Mesenchymal stem cell (in vitro differentiated cells and primary cell): Measurements from ENCODE around the gene C22orf31. TPM values are rescaled to one million over a fixed set of nuclear protein-coding genes. Genes with fewer than 3 reads are reported as not detected.
A peak's percentile ranks its signal among the peaks of the same experiment; 100 is the strongest.

Source experiments
- DNase-seq: peaks from one replicate; pipeline ENCODE4 v3.0.0-alpha.2; 2013
- H2AFZ ChIP-seq: one replicate; pipeline ENCODE4 v1.6.1; 2013; ENCODE audit warnings: low read depth, mild to moderate bottlenecking, control low read depth, inconsistent platforms, low read length, moderate library complexity
- H2AK5ac ChIP-seq: 2 replicates; pipeline ENCODE4 v1.6.1; 2013; ENCODE audit warnings: low read length, moderate library complexity, mild to moderate bottlenecking, inconsistent platforms; ENCODE audit not compliant: severe bottlenecking
- H2BK120ac ChIP-seq: one replicate; pipeline ENCODE4 v1.6.1; 2013; ENCODE audit warnings: low read depth, mild to moderate bottlenecking, inconsistent platforms, low read length, moderate library complexity
- H2BK12ac ChIP-seq, 2 experiments: one replicate each; pipeline ENCODE4 v1.6.1; 2013; ENCODE audit warnings: inconsistent platforms in 2 of 2, low read length in 2 of 2, mild to moderate bottlenecking in 2 of 2, moderate library complexity in 2 of 2, control low read depth in 1 of 2
- H2BK15ac ChIP-seq: one replicate; pipeline ENCODE4 v1.6.1; 2013; ENCODE audit warnings: mild to moderate bottlenecking, low read depth, inconsistent platforms; ENCODE audit not compliant: poor library complexity, severe bottlenecking
- H2BK5ac ChIP-seq: 2 replicates; pipeline ENCODE4 v1.6.1; 2013; ENCODE audit warnings: low read depth, mild to moderate bottlenecking, low read length, control low read depth, inconsistent platforms; ENCODE audit not compliant: poor library complexity, severe bottlenecking
- H3K14ac ChIP-seq, 2 experiments: one replicate each; pipeline ENCODE4 v1.6.1; 2013; ENCODE audit warnings: inconsistent platforms in 2 of 2, low read length in 2 of 2, control low read depth in 1 of 2, mild to moderate bottlenecking in 1 of 2, moderate library complexity in 1 of 2
- H3K18ac ChIP-seq, 2 experiments: one replicate each; pipeline ENCODE4 v1.6.1; 2013; ENCODE audit warnings: inconsistent platforms in 2 of 2, low read length in 2 of 2, control low read depth in 1 of 2, low read depth in 1 of 2, mild to moderate bottlenecking in 1 of 2
- H3K23ac ChIP-seq, 2 experiments: one replicate each; pipeline ENCODE4 v1.6.1; 2013; ENCODE audit warnings: inconsistent platforms in 2 of 2, low read length in 2 of 2, mild to moderate bottlenecking in 2 of 2, moderate library complexity in 2 of 2, control low read depth in 1 of 2
- H3K27ac ChIP-seq: 2 replicates; pipeline ENCODE4 v1.5.1; 2013; ENCODE audit warnings: mild to moderate bottlenecking, moderate library complexity, low read length, control low read depth, inconsistent platforms; ENCODE audit not compliant: poor library complexity, severe bottlenecking
- H3K27me3 ChIP-seq, 2 experiments: 2 replicates each; pipeline versions ENCODE4 v1.6.1 to v1.7.0; 2013; ENCODE audit warnings: low read length in 2 of 2, mild to moderate bottlenecking in 2 of 2, moderate library complexity in 2 of 2, control low read depth in 1 of 2, inconsistent platforms in 1 of 2; ENCODE audit not compliant: control insufficient read depth in 1 of 2, insufficient read depth in 1 of 2
- H3K36me3 ChIP-seq, 2 experiments: 2 replicates each; pipeline versions ENCODE4 v1.6.1 to v1.7.0; 2013; ENCODE audit warnings: low read length in 2 of 2, control low read depth in 1 of 2, inconsistent platforms in 1 of 2, low read depth in 1 of 2, mild to moderate bottlenecking in 1 of 2; ENCODE audit not compliant: insufficient read depth in 2 of 2, control insufficient read depth in 1 of 2
- H3K4ac ChIP-seq, 2 experiments: one replicate each; pipeline ENCODE4 v1.6.1; 2013; ENCODE audit warnings: inconsistent platforms in 2 of 2, low read length in 2 of 2, mild to moderate bottlenecking in 2 of 2, moderate library complexity in 2 of 2, control low read depth in 1 of 2, low read depth in 1 of 2
- H3K4me1 ChIP-seq: 2 replicates; pipeline ENCODE4 v1.6.1; 2013; ENCODE audit warnings: low read depth, low read length, control low read depth; ENCODE audit not compliant: control insufficient read depth, insufficient read depth
- H3K4me2 ChIP-seq: 2 replicates; pipeline ENCODE4 v1.6.1; 2013; ENCODE audit warnings: low read length, mild to moderate bottlenecking, inconsistent platforms; ENCODE audit not compliant: poor library complexity, severe bottlenecking
- H3K4me3 ChIP-seq, 2 experiments: 2 replicates each; pipeline versions ENCODE4 v1.5.1 to v1.7.0; 2013; ENCODE audit warnings: low read length in 2 of 2, mild to moderate bottlenecking in 2 of 2, control low read depth in 1 of 2, low read depth in 1 of 2; ENCODE audit not compliant: insufficient read depth in 1 of 2
- H3K79me1 ChIP-seq: replicated peaks from 2 replicates; pipeline ENCODE4 v1.6.1; 2013; ENCODE audit warnings: mild to moderate bottlenecking, control low read depth, low read length, inconsistent platforms; ENCODE audit not compliant: poor library complexity, severe bottlenecking
- H3K9ac ChIP-seq: 2 replicates; pipeline ENCODE4 v1.7.0; 2013; ENCODE audit warnings: mild to moderate bottlenecking, low read length, moderate library complexity
- H3K9me3 ChIP-seq: 2 replicates; pipeline ENCODE4 v1.7.0; 2013; ENCODE audit warnings: mild to moderate bottlenecking, low read length; ENCODE audit not compliant: control insufficient read depth
- H4K8ac ChIP-seq: one replicate; pipeline ENCODE4 v1.6.1; 2013; ENCODE audit warnings: inconsistent platforms, mild to moderate bottlenecking, low read length, moderate library complexity
- H4K91ac ChIP-seq: one replicate; pipeline ENCODE4 v1.6.1; 2013; ENCODE audit warnings: mild to moderate bottlenecking, low read length, inconsistent platforms
- WGBS: methylation state at CpG from one replicate; pipeline ENCODE4 v1.1.7; 2013; ENCODE audit warnings: mixed read lengths; 5-methylcytosine and 5-hydroxymethylcytosine counted together
- polyA plus RNA-seq, 2 experiments: library from polyadenylated mRNA; stranded (reverse); fragments of 200-250 nt; gene quantifications; one replicate each; pipeline ENCODE4 v1.2.3, GENCODE V29; 2013

The C22orf31 gene
- 0.19 TPM for polyA plus RNA-seq (2013, experiment 1 of 2)
- polyA plus RNA-seq (2013, experiment 2 of 2), result 0.07 TPM

DNA sequence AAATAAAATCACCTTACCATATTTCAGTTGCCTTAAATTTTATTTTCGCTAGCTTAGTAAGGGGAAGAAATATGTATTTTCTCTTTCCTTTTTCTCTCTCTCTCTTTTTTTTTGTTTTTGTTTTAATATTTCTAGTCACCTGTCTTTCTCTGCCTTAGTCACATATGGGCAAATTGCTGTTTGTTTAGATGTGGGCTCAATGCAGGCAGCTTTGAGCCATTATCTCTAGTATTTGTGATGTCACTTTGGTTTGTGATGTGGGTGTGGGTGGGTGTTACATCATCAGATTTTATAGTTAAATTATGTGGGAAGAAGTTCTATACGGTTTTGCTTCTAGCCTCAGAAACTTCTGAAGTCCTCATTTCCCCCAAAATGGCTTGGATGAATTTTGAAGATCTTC lies at the start of gene C22orf31:
C22orf31 (minus strand) TSS at position 59 of the 400 bp plus-strand sequence; CDS start at position 20, 39 bp downstream.
- H3K27me3 ChIP-seq, result peaks cover 0 to 16% of the 10 kb centered on the region in 2 experiments
- no peak within 1 kb of the TSS for H3K14ac ChIP-seq
- H4K8ac ChIP-seq, result no peak within 1 kb of the TSS
- no peak within 1 kb of the TSS for H3K23ac ChIP-seq
- no peak within 1 kb of the TSS for H3K4me2 ChIP-seq
- H2BK15ac ChIP-seq, result no peak within 1 kb of the TSS
- H3K4ac ChIP-seq, result no peak within 1 kb of the TSS
- no peaks in the 10 kb centered on the region for H3K9me3 ChIP-seq
- 91% methylated on average over 1 of the region's 2 CpGs for WGBS
- no peak within 1 kb of the TSS for H2BK5ac ChIP-seq
- H3K4me3 ChIP-seq, result no peak within 1 kb of the TSS
- no peak within 1 kb of the TSS for H2BK120ac ChIP-seq
- H3K4me1 ChIP-seq, result no peaks in the 10 kb centered on the region
- H3K36me3 ChIP-seq, result no peaks in the 10 kb centered on the region
- H2AFZ ChIP-seq, result no peak within 1 kb of the TSS
- no peaks in the 10 kb centered on the region for H3K79me1 ChIP-seq
- DNase-seq, result no peak
- no peak within 1 kb of the TSS for H2AK5ac ChIP-seq
- no peak within 1 kb of the TSS for H4K91ac ChIP-seq
- no peak within 1 kb of the TSS for H2BK12ac ChIP-seq
- H3K9ac ChIP-seq, result no peak within 1 kb of the TSS
- no peak within 1 kb of the TSS for H3K27ac ChIP-seq
- no peak within 1 kb of the TSS for H3K18ac ChIP-seq

DNA sequence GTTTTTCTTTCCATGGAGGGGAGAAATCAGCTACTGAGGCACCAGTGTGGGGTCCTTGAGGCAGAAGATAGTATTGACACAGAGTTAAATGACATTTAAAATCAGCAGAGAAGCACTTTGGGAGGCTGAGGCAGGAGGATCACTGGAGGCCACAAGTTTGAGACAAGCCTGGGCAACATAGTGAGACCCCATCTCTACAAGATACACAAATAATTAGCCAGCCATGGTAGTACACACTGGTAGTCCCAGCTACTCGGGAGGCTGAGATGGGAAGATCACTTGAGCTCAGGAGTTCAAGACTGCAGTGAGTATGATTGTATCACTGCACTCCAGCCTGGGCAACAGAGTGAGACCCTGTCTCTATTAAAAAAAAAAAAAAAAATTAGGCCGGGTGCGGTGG lies 49.3 kb upstream of the C22orf31 start:
- Histone ChIP-seq H3K36me3 (peaks cover 0 to 3% of the 10 kb centered on the region in 2 experiments), H2AK5ac (no peak overlapping the region), H3K9me3 (no peaks in the 10 kb centered on the region), H3K4me1 (peaks cover 2% of the 10 kb centered on the region), H2BK120ac (no peak overlapping the region), H2BK5ac (no peak overlapping the region), H3K79me1 (no peaks in the 10 kb centered on the region), H2BK12ac (no peak overlapping the region), H3K4ac (no peak overlapping the region), H3K23ac (no peak overlapping the region), H3K18ac (peak overlapping the region in 1 of 2 experiments; percentile 9), H2AFZ (no peak overlapping the region), H3K27ac (no peak overlapping the region), H3K27me3 (no peaks in the 10 kb centered on the region), H3K4me3 (no peak overlapping the region), H3K9ac (no peak overlapping the region), H4K91ac (no peak overlapping the region), H4K8ac (no peak overlapping the region), H2BK15ac (no peak overlapping the region), H3K14ac (no peak overlapping the region), H3K4me2 (no peak overlapping the region)
- 100% methylated on average over 1 of the region's 3 CpGs for WGBS
- no peak for DNase-seq

DNA sequence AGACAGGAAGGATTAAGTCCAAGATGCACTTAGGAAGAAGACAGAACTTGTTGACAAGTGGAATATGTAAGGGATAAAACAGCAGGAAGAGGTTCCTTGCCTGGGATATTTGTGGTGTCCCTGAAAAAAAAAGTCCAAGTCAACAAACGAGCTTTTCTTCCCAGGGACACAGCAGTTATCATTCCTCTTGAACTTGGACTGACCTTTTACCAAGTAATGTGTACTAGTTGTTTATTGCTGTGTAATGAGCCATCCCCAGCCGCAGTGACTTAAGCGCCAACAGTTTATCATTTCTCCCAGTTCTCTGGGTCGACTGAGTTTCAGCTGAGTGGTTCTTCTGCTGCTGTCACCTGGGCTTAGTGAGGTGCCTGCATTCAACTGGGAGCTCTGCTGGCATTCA lies 48.2 kb upstream of the C22orf31 start:
- Histone ChIP-seq H3K9me3 (no peaks in the 10 kb centered on the region), H3K4me3 (no peak overlapping the region), H3K4ac (no peak overlapping the region), H3K18ac (no peak overlapping the region), H3K23ac (no peak overlapping the region), H3K4me1 (peaks cover 2% of the 10 kb centered on the region), H4K8ac (no peak overlapping the region), H3K79me1 (no peaks in the 10 kb centered on the region), H2BK120ac (no peak overlapping the region), H3K27ac (no peak overlapping the region), H3K4me2 (no peak overlapping the region), H2BK12ac (no peak overlapping the region), H3K14ac (no peak overlapping the region), H4K91ac (no peak overlapping the region), H2AK5ac (no peak overlapping the region), H2AFZ (no peak overlapping the region), H3K27me3 (no peaks in the 10 kb centered on the region), H2BK5ac (no peak overlapping the region), H3K36me3 (peaks cover 0 to under 1% of the 10 kb centered on the region in 2 experiments), H2BK15ac (no peak overlapping the region), H3K9ac (no peak overlapping the region)
- 0% methylated on average over 3 of the region's 4 CpGs for WGBS
- DNase-seq, result peak; percentile 95

DNA sequence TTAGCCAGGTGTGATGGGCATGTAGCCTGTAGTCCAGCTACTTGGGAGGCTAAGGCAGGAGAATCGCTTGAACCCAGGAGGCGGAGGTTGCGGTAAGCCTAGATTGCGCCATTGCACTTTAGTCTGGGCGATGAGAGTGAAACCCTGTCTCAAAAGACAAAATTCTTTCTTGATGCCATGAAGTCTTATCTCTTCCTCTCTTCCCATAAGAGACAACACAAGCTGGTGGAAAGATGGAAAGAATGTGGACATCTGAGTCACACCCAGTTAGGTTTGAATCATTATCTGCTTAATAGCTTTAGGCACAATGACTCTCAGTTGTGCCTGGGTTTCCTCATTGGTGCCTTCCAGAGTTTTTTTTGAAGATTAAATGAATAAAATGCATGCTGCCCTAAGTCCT lies 46.5 kb upstream of the C22orf31 start:
- Histone ChIP-seq H3K9ac (no peak overlapping the region), H3K23ac (no peak overlapping the region), H3K4ac (no peak overlapping the region), H3K18ac (no peak overlapping the region), H3K27me3 (no peaks in the 10 kb centered on the region), H3K14ac (no peak overlapping the region), H3K4me3 (no peak overlapping the region), H2BK5ac (no peak overlapping the region), H2BK12ac (no peak overlapping the region), H3K27ac (no peak overlapping the region), H2AFZ (no peak overlapping the region), H2AK5ac (no peak overlapping the region), H4K8ac (no peak overlapping the region), H2BK120ac (no peak overlapping the region), H3K4me2 (no peak overlapping the region), H3K79me1 (no peaks in the 10 kb centered on the region), H3K36me3 (no peaks in the 10 kb centered on the region), H4K91ac (no peak overlapping the region), H3K4me1 (peaks cover 2% of the 10 kb centered on the region), H2BK15ac (no peak overlapping the region), H3K9me3 (no peaks in the 10 kb centered on the region)
- 86% methylated on average over 3 of the region's 5 CpGs for WGBS
- peak; percentile 83 for DNase-seq
